Measurements from ENCODE around the gene S100A6.

Gene S100A6

DNA sequence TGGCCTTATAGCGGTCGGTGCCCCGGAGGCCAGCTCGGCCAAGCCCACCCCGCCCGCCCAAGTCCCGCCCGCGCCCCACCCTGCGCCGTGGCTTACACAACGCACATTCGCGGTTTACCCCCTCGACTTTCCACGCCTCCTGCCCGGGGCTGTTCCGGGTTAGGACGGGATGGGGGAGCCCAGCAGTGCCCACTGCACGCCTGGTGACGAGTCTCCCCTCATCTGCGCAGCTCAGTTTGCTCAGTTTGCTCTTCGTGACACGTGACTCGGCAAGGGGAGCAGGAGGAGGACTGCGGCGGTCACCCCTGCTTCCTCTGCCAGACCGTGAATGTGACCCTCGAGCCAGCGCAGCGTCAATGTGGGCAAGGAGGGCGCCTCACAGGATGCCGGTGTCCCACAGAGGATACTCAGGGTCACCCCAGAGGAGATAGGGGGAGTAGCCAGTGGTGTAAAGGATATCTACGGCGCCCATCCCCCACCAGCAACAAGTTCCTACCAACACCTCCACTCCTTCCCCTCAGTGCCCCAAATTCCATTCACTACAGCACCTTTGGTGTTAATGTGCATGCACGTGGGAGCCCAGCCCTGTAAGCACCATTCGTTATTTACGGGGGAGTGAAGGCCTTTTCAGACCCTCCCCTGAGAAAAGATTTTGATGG, 350 bp upstream of the S100A6 start:
- DNase-seq (ENCODE audit: low read depth, low spot score) = no peak
- TF ChIP-seq ZNF274 (IDR thresholded peaks at IDR 0.05; ENCODE audit: low read depth, low read length) (no peak), SUZ12 (IDR thresholded peaks at IDR 0.05; ENCODE audit: extremely low read depth, insufficient read depth, insufficient read length) (no peak), YY1 (IDR thresholded peaks at IDR 0.05; ENCODE audit: insufficient read depth, insufficient read length) (no peak)
- H3K9ac ChIP-seq (ENCODE audit: insufficient read length, low read depth) = peak overlapping the region; percentile 23
- no peaks in the 10 kb centered on the region for H3K27me3 ChIP-seq (ENCODE audit: insufficient read depth, insufficient read length)
- peaks cover 13% of the 10 kb centered on the region for H3K4me1 ChIP-seq (ENCODE audit: insufficient read depth, insufficient read length)
- no peaks in the 10 kb centered on the region for H3K36me3 ChIP-seq (ENCODE audit: insufficient read depth, insufficient read length, low read length)
- H3K4me3 ChIP-seq (ENCODE audit: insufficient read length, low read depth) = no peak overlapping the region
- no peaks in the 10 kb centered on the region for H3K9me3 ChIP-seq (ENCODE audit: insufficient read depth, low read length)

DNA sequence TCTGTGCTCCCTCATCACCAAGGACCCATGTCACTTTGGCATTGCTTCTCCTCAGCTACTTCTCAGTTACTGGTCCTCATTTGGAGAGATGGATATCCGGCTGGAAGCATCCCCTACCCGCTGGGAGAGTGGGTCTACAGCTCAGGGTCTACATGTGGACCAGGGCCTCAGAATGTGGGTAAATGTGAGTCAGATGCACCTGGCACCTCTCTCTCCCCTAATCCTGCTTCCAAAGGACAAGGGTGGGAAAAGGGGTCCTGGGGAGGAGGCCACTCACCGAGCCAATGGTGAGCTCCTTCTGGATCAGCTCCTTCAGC, 908 bp downstream of the S100A6 start:
- H3K4me3 ChIP-seq (ENCODE audit: insufficient read length, low read depth) = no peak overlapping the region
- no peaks in the 10 kb centered on the region for H3K36me3 ChIP-seq (ENCODE audit: insufficient read depth, insufficient read length, low read length)
- peaks cover 13% of the 10 kb centered on the region for H3K4me1 ChIP-seq (ENCODE audit: insufficient read depth, insufficient read length)
- TF ChIP-seq SUZ12 (IDR thresholded peaks at IDR 0.05; ENCODE audit: extremely low read depth, insufficient read depth, insufficient read length) (no peak), YY1 (IDR thresholded peaks at IDR 0.05; ENCODE audit: insufficient read depth, insufficient read length) (no peak), ZNF274 (IDR thresholded peaks at IDR 0.05; ENCODE audit: low read depth, low read length) (no peak)
- H3K9me3 ChIP-seq (ENCODE audit: insufficient read depth, low read length) = no peaks in the 10 kb centered on the region
- no peak for DNase-seq (ENCODE audit: low read depth, low spot score)
- H3K9ac ChIP-seq (ENCODE audit: insufficient read length, low read depth) = no peak overlapping the region
- no peaks in the 10 kb centered on the region for H3K27me3 ChIP-seq (ENCODE audit: insufficient read depth, insufficient read length)

DNA sequence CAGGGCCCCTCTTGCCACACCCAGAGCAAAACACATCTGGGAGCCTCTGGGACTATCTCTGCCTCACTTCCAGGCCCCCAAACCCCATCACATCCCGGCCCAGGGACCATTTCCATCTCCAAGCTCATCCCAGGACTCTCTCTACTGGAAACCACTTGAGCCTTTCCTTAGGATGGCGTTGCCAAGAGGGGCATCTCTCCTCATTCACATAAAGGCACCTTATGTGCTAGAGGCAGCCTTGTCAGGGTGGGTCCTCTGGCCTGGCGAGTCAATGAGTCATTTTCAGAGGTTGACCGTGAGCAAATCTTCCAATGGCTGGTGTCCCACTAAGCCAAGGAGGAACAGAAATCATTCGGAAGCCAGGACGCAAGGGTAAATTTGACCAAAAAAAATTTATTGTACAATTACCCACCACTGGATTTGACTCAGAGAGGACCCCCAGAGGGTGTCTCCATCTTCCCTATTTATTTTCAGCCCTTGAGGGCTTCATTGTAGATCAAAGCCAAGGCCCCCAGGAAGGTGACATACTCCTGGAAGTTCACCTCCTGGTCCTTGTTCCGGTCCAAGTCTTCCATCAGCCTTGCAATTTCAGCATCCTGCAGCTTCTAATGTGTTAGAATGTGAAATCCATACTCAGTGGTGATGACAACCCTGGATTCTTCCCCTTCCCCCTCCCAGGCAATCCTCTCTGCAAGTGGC, 1.4 kb downstream of the S100A6 start:
- no peak for DNase-seq (ENCODE audit: low read depth, low spot score)
- Histone ChIP-seq H3K4me3 (ENCODE audit: insufficient read length, low read depth) (no peak overlapping the region), H3K27me3 (ENCODE audit: insufficient read depth, insufficient read length) (no peaks in the 10 kb centered on the region), H3K4me1 (ENCODE audit: insufficient read depth, insufficient read length) (peaks cover 13% of the 10 kb centered on the region), H3K9me3 (ENCODE audit: insufficient read depth, low read length) (no peaks in the 10 kb centered on the region), H3K36me3 (ENCODE audit: insufficient read depth, insufficient read length, low read length) (no peaks in the 10 kb centered on the region), H3K9ac (ENCODE audit: insufficient read length, low read depth) (no peak overlapping the region)
- TF ChIP-seq SUZ12 (IDR thresholded peaks at IDR 0.05; ENCODE audit: extremely low read depth, insufficient read depth, insufficient read length) (no peak), YY1 (IDR thresholded peaks at IDR 0.05; ENCODE audit: insufficient read depth, insufficient read length) (no peak), ZNF274 (IDR thresholded peaks at IDR 0.05; ENCODE audit: low read depth, low read length) (no peak)

DNA sequence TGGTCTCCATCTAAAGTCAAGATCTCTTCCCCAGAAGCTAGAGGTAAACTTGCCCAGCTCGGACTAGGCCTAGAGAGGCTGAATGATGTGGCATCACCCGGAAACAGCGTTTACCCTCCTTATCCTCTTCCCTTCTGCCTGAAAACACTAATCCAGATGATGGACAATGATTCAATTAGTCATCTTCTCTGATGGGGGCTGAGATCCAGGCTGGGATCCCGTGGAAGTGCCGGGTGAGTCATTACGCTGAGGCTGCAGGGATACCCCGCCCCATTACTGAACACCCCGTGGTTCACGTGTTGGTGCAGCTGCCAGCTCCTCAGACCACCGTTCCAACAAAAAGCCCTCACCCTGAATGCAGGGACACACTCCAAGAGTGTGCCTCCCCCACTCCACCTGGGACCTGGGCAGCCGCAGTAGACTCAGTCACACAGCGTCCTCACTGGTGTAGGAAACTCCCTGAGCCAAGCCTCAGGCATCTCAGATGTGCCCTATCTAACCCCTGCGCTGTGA, 2.0 kb downstream of the S100A6 start:
- Histone ChIP-seq H3K36me3 (ENCODE audit: insufficient read depth, insufficient read length, low read length) (no peaks in the 10 kb centered on the region), H3K9me3 (ENCODE audit: insufficient read depth, low read length) (no peaks in the 10 kb centered on the region), H3K9ac (ENCODE audit: insufficient read length, low read depth) (peak overlapping the region; percentile 46), H3K27me3 (ENCODE audit: insufficient read depth, insufficient read length) (no peaks in the 10 kb centered on the region), H3K4me1 (ENCODE audit: insufficient read depth, insufficient read length) (peaks cover 13% of the 10 kb centered on the region), H3K4me3 (ENCODE audit: insufficient read length, low read depth) (no peak overlapping the region)
- DNase-seq (ENCODE audit: low read depth, low spot score) = no peak
- no peak for TF ChIP-seq SUZ12 (IDR thresholded peaks at IDR 0.05; ENCODE audit: extremely low read depth, insufficient read depth, insufficient read length)
- no peak for TF ChIP-seq YY1 (IDR thresholded peaks at IDR 0.05; ENCODE audit: insufficient read depth, insufficient read length)
- no peak for TF ChIP-seq ZNF274 (IDR thresholded peaks at IDR 0.05; ENCODE audit: low read depth, low read length)

DNA sequence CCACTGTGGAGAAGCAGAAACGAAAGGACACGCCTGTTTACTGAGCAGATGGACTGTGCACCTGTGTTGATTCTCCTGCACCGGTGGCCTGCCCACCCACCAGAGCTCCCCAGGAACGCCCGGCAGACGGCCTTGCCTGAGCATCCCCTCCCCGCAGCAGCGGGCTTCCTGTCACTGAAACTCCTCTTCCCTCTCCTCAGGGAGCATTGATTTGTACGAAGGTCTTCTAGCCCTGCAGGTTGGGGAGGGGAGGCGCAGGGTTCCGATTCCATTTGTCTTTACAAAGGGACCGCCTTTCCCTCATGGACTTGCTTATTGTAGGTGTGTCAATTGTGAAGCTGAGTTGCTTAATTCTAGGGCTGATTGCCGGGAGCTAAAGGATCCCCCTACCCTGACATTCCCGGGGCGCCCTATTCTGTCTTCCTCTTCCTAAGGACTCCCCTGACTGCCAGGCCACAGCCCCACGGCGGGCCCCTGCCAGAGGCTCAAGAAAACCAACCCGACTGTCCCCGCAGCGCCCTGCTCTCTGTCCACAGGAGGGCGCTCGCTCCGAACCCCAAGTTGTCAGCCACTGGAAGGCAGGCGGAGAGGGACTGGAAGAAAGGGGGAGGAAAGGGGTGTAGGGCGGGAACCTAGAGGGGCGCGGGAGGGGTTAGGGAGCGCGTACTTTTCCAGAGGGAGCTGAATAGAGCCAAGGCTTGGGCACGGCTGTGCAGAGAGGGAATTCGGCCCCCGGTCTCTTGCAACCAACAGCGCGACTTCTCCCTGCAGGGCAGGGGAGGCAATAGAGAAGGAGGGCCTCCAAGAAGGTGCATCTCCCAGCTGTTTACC, 2.8 kb downstream of the S100A6 start:
- Histone ChIP-seq H3K36me3 (ENCODE audit: insufficient read depth, insufficient read length, low read length) (no peaks in the 10 kb centered on the region), H3K9me3 (ENCODE audit: insufficient read depth, low read length) (no peaks in the 10 kb centered on the region), H3K4me1 (ENCODE audit: insufficient read depth, insufficient read length) (peaks cover 13% of the 10 kb centered on the region), H3K27me3 (ENCODE audit: insufficient read depth, insufficient read length) (no peaks in the 10 kb centered on the region), H3K9ac (ENCODE audit: insufficient read length, low read depth) (peak overlapping the region; percentile 46), H3K4me3 (ENCODE audit: insufficient read length, low read depth) (peak overlapping the region; percentile 5)
- TF ChIP-seq SUZ12 (IDR thresholded peaks at IDR 0.05; ENCODE audit: extremely low read depth, insufficient read depth, insufficient read length) (no peak), YY1 (IDR thresholded peaks at IDR 0.05; ENCODE audit: insufficient read depth, insufficient read length) (no peak), ZNF274 (IDR thresholded peaks at IDR 0.05; ENCODE audit: low read depth, low read length) (no peak)
- peak; percentile 92 for DNase-seq (ENCODE audit: low read depth, low spot score)

DNA sequence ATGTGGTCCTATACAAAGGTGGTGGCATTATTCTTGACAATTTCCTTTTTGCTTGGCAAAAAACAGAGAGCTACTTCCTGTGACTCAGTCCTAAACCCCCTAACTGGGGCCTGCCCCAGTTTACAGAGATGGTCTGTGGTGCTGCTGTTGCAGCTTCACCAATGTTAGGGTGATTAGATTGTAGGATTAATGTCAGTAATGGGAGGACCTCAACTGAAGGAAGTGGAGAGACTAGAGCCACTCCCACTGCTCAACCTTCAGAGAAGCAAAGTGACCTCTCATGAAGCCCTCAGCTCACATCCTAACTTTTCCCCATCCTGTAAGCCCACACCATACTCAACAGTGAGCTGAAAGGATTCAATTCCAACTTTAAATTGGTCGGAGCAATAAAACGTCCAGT, 3.6 kb downstream of the S100A6 start:
- H3K9me3 ChIP-seq (ENCODE audit: insufficient read depth, low read length) = no peaks in the 10 kb centered on the region
- H3K36me3 ChIP-seq (ENCODE audit: insufficient read depth, insufficient read length, low read length) = no peaks in the 10 kb centered on the region
- H3K27me3 ChIP-seq (ENCODE audit: insufficient read depth, insufficient read length) = no peaks in the 10 kb centered on the region
- DNase-seq (ENCODE audit: low read depth, low spot score) = no peak
- peaks cover 14% of the 10 kb centered on the region for H3K4me1 ChIP-seq (ENCODE audit: insufficient read depth, insufficient read length)
- H3K9ac ChIP-seq (ENCODE audit: insufficient read length, low read depth) = no peak overlapping the region
- TF ChIP-seq SUZ12 (IDR thresholded peaks at IDR 0.05; ENCODE audit: extremely low read depth, insufficient read depth, insufficient read length) (no peak), ZNF274 (IDR thresholded peaks at IDR 0.05; ENCODE audit: low read depth, low read length) (no peak), YY1 (IDR thresholded peaks at IDR 0.05; ENCODE audit: insufficient read depth, insufficient read length) (no peak)
- H3K4me3 ChIP-seq (ENCODE audit: insufficient read length, low read depth) = no peak overlapping the region

DNA sequence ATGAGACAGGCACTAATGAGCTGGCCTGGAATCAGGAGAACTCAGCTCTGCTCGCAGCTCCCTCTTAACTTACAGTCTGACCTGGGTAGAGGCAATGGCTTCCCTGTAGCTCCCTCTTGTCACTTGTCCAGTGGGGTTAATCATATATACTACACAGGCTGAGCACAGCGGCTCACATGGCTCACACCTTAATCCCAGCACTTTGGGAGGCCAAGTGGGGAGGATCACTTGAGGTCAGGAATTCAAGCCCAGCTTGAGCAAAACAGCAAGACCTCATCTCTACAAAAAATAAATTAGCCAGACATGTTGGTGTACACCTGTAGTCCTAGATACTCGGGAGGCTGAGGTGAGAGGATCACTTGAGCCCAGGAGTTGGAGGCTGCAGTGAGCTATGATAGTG, 4.2 kb downstream of the S100A6 start:
- Histone ChIP-seq H3K36me3 (ENCODE audit: insufficient read depth, insufficient read length, low read length) (no peaks in the 10 kb centered on the region), H3K4me1 (ENCODE audit: insufficient read depth, insufficient read length) (peaks cover 15% of the 10 kb centered on the region), H3K9ac (ENCODE audit: insufficient read length, low read depth) (no peak overlapping the region), H3K4me3 (ENCODE audit: insufficient read length, low read depth) (no peak overlapping the region), H3K27me3 (ENCODE audit: insufficient read depth, insufficient read length) (no peaks in the 10 kb centered on the region), H3K9me3 (ENCODE audit: insufficient read depth, low read length) (no peaks in the 10 kb centered on the region)
- DNase-seq (ENCODE audit: low read depth, low spot score) = no peak
- TF ChIP-seq ZNF274 (IDR thresholded peaks at IDR 0.05; ENCODE audit: low read depth, low read length) (no peak), SUZ12 (IDR thresholded peaks at IDR 0.05; ENCODE audit: extremely low read depth, insufficient read depth, insufficient read length) (no peak), YY1 (IDR thresholded peaks at IDR 0.05; ENCODE audit: insufficient read depth, insufficient read length) (no peak)

Measured in NT2/D1 (cell line).